Activated gamma-delta T cell treated with anti-CD3 and anti-CD28 coated beads, Interleukin-2, amount 50 U/mL, for 16 hours (primary cell): ENCODE data around the gene BCL11B.

ENCODE experiments used
- DNase-seq: peaks from one replicate; pipeline ENCODE4 v3.0.0-alpha.2; 2020; ENCODE audit warnings: low read depth

BCL11B gene

GRCh38 chr14:99181804-99182520 lies 90.0 kb downstream of the BCL11B start:
- DNase-seq: no peak

- DNase-seq: no peak
Measured at GRCh38 chr14:99181241-99181640, 90.8 kb downstream of the BCL11B start.

GRCh38 chr14:99179946-99180345 lies 92.1 kb downstream of the BCL11B start:
- no peak for DNase-seq

- no peak for DNase-seq
Measured at GRCh38 chr14:99179506-99179905, 92.5 kb downstream of the BCL11B start.

- DNase-seq: no peak
Measured at GRCh38 chr14:99177886-99178835, 93.8 kb downstream of the BCL11B start.

GRCh38 chr14:99177046-99177655 lies 94.8 kb downstream of the BCL11B start:
- DNase-seq: no peak

GRCh38 chr14:99176156-99176945 lies 95.6 kb downstream of the BCL11B start:
- DNase-seq: no peak

- no peak for DNase-seq
Measured at GRCh38 chr14:99175331-99176155, 96.5 kb downstream of the BCL11B start.

GRCh38 chr14:99174770-99175319 lies 97.2 kb downstream of the BCL11B start:
- no peak for DNase-seq

GRCh38 chr14:99174081-99174769 lies 97.8 kb downstream of the BCL11B start:
- no peak for DNase-seq

- DNase-seq: no peak
Measured at GRCh38 chr14:99173506-99173905, 98.5 kb downstream of the BCL11B start.

- DNase-seq: no peak
Measured at GRCh38 chr14:99173086-99173485, 98.9 kb downstream of the BCL11B start.

- no peak for DNase-seq
Measured at GRCh38 chr14:99171396-99171795, 100.6 kb downstream of the BCL11B start.

- DNase-seq: no peak
Measured at GRCh38 chr14:99169776-99170356, 102.1 kb downstream of the BCL11B start.

GRCh38 chr14:99168330-99168729 lies 103.7 kb downstream of the BCL11B start:
- no peak for DNase-seq

- no peak for DNase-seq
Measured at GRCh38 chr14:99166506-99166905, 105.5 kb downstream of the BCL11B start.

- no peak for DNase-seq
Measured at GRCh38 chr14:99164712-99165111, 107.3 kb downstream of the BCL11B start.

GRCh38 chr14:99163446-99163845 lies 108.6 kb downstream of the BCL11B start:
- DNase-seq: no peak
